NT2/D1 (cell line): ENCODE results near the gene GIMAP1.

ENCODE experiments used
- SUZ12 ChIP-seq: IDR thresholded peaks from 2 replicates; pipeline ENCODE4 v1.6.1; 2011; ENCODE audit not compliant: insufficient read length, insufficient read depth; ENCODE audit errors: extremely low read depth
- YY1 ChIP-seq: IDR thresholded peaks from 2 replicates; pipeline ENCODE4 v1.6.1; 2011; ENCODE audit not compliant: insufficient read length, insufficient read depth
- ZNF274 ChIP-seq: IDR thresholded peaks from 2 replicates; pipeline ENCODE4 v1.6.1; 2011; ENCODE audit warnings: mild to moderate bottlenecking, low read depth, low read length

- TF ChIP-seq YY1 (no peak), ZNF274 (no peak), SUZ12 (no peak)
These were observed 38.5 kb downstream of the GIMAP1 start for GRCh38 chr7:150754951-150755350.
